IMR-90 (cell line): Measurements from ENCODE around the gene ABHD17C. TPM values are rescaled to one million over a fixed set of nuclear protein-coding genes. Genes with fewer than 3 reads are reported as not detected.

ENCODE experiments used
- ATAC-seq: fragments of 200-7000 bp; cut with Tn5 transposase; 2 replicates; pipeline ENCODE4 v1.9.1; 2020; ENCODE audit warnings: low read depth, mild to moderate bottlenecking, moderate library complexity
- BruUV-seq: library from RNA; stranded (reverse); fragments of 400-500 nt; replicated peaks from 2 replicates; lab custom pipeline; 2021; lab: Mats Ljungman, UMichigan
- CTCF ChIA-PET: fragments of 300-600 bp; formaldehyde crosslinking; extraction: SDS; loops from one replicate; lab custom pipeline; 2021; ENCODE audit warnings: antibody characterized with exemption; lab: Yijun Ruan, JAX
- POLR2A ChIA-PET: fragments of 300-600 bp; sonication (Branson Sonifier 250); formaldehyde crosslinking; loops from one replicate; lab custom pipeline; 2022; ENCODE audit warnings: antibody characterized with exemption; ENCODE audit not compliant: unreplicated experiment; lab: Charles Lee
- DNase-seq: peaks from one replicate; pipeline ENCODE4 v3.0.0; 2013
- H2AFZ ChIP-seq: replicated peaks from 2 replicates; pipeline ENCODE3; 2013; ENCODE audit warnings: low read length, mild to moderate bottlenecking; ENCODE audit not compliant: poor library complexity
- H2AK5ac ChIP-seq: 2 replicates; pipeline ENCODE4 v1.6.1; 2013; ENCODE audit warnings: low read depth, low read length, inconsistent platforms
- H2AK9ac ChIP-seq: replicated peaks from 2 replicates; pipeline ENCODE3; 2013; ENCODE audit warnings: mild to moderate bottlenecking, low read depth, low read length, moderate library complexity; ENCODE audit not compliant: poor library complexity
- H2BK120ac ChIP-seq: 2 replicates; pipeline ENCODE4 v1.6.1; 2013; ENCODE audit warnings: low read depth, low read length, inconsistent platforms
- H2BK15ac ChIP-seq: 3 replicates; pipeline ENCODE4 v1.6.1; 2013; ENCODE audit warnings: low read depth, low read length, inconsistent platforms
- H2BK20ac ChIP-seq: 2 replicates; pipeline ENCODE4 v1.6.1; 2013; ENCODE audit warnings: low read depth, mild to moderate bottlenecking, inconsistent platforms, low read length, moderate library complexity
- H2BK5ac ChIP-seq: 2 replicates; pipeline ENCODE4 v1.6.1; 2013; ENCODE audit warnings: mild to moderate bottlenecking, low read depth, low read length, inconsistent platforms; ENCODE audit not compliant: poor library complexity, severe bottlenecking
- H3K14ac ChIP-seq: replicated peaks from 2 replicates; pipeline ENCODE4 v1.6.1; 2013; ENCODE audit warnings: low read depth, low read length, inconsistent platforms
- H3K18ac ChIP-seq: 2 replicates; pipeline ENCODE4 v1.6.1; 2013; ENCODE audit warnings: low read depth, low read length, control low read depth
- H3K23ac ChIP-seq: 2 replicates; pipeline ENCODE4 v1.6.1; 2013; ENCODE audit warnings: low read depth, low read length, inconsistent platforms
- H3K27ac ChIP-seq: 2 replicates; pipeline ENCODE4 v1.5.1; 2013; ENCODE audit warnings: mild to moderate bottlenecking, control low read depth, low read length; ENCODE audit not compliant: insufficient read depth
- H3K27me3 ChIP-seq: 2 replicates; pipeline ENCODE4 v1.6.1; 2013; ENCODE audit warnings: low read length; ENCODE audit not compliant: control insufficient read depth, insufficient read depth
- H3K36me3 ChIP-seq: 2 replicates; pipeline ENCODE4 v1.6.1; 2013; ENCODE audit warnings: low read length, mixed read lengths; ENCODE audit not compliant: control insufficient read depth, insufficient read depth
- H3K4ac ChIP-seq: 2 replicates; pipeline ENCODE4 v1.6.1; 2013; ENCODE audit warnings: low read depth, low read length, inconsistent platforms
- H3K4me1 ChIP-seq: 2 replicates; pipeline ENCODE4 v1.6.1; 2013; ENCODE audit warnings: low read length, mixed read lengths; ENCODE audit not compliant: control insufficient read depth, insufficient read depth
- H3K4me2 ChIP-seq: 2 replicates; pipeline ENCODE4 v1.6.1; 2013; ENCODE audit warnings: low read depth, mild to moderate bottlenecking, control low read depth, low read length, moderate library complexity
- H3K4me3 ChIP-seq: 2 replicates; pipeline ENCODE4 v1.5.1; 2013; ENCODE audit warnings: low read depth, mild to moderate bottlenecking, control low read depth, low read length, moderate library complexity; ENCODE audit not compliant: insufficient read depth
- H3K56ac ChIP-seq: 2 replicates; pipeline ENCODE4 v1.6.1; 2013; ENCODE audit warnings: low read length, inconsistent platforms; ENCODE audit not compliant: insufficient read depth; ENCODE audit errors: extremely low read depth
- H3K79me1 ChIP-seq, 2 experiments: 2 replicates each; pipeline ENCODE4 v1.6.1; 2013; ENCODE audit warnings: low read length in 2 of 2, inconsistent platforms in 1 of 2, low read depth in 1 of 2
- H3K9ac ChIP-seq: 2 replicates; pipeline ENCODE4 v1.6.1; 2013; ENCODE audit warnings: low read depth, low read length, control low read depth
- H3K9me1 ChIP-seq: 2 replicates; pipeline ENCODE4 v1.6.1; 2013; ENCODE audit warnings: low read length, inconsistent platforms; ENCODE audit not compliant: insufficient read depth
- H3K9me3 ChIP-seq: 2 replicates; pipeline ENCODE4 v1.6.1; 2013; ENCODE audit warnings: low read length; ENCODE audit not compliant: control insufficient read depth, insufficient read depth
- H4K20me1 ChIP-seq: 2 replicates; pipeline ENCODE4 v1.6.1; 2013; ENCODE audit warnings: low read length, inconsistent platforms; ENCODE audit not compliant: insufficient read depth
- H4K5ac ChIP-seq: 2 replicates; pipeline ENCODE4 v1.6.1; 2013; ENCODE audit warnings: mild to moderate bottlenecking, low read depth, low read length, control low read depth
- H4K8ac ChIP-seq, 2 experiments: 2 replicates each; pipeline ENCODE4 v1.6.1; 2013; ENCODE audit warnings: low read depth in 2 of 2, low read length in 2 of 2, control low read depth in 1 of 2, inconsistent platforms in 1 of 2
- H4K91ac ChIP-seq: 2 replicates; pipeline ENCODE4 v1.6.1; 2013; ENCODE audit warnings: low read depth, low read length, inconsistent platforms; ENCODE audit not compliant: insufficient read depth
- BHLHE40 ChIP-seq: fragments of 150-350 bp; IDR thresholded peaks from 2 replicates; pipeline ENCODE4 v1.6.1; 2016; ENCODE audit warnings: mild to moderate bottlenecking, low read depth, low read length
- CEBPB ChIP-seq: IDR thresholded peaks from 2 replicates; pipeline ENCODE4 v1.6.1; 2012; ENCODE audit warnings: low read depth, low read length, improper control_type of control experiment
- CHD1 ChIP-seq: IDR thresholded peaks from 2 replicates; pipeline ENCODE4 v1.6.1; 2012; ENCODE audit warnings: low read depth, low read length, improper control_type of control experiment
- CTCF ChIP-seq: conservative IDR thresholded peaks from 2 replicates; pipeline ENCODE4 v1.5.1; 2012; ENCODE audit warnings: mild to moderate bottlenecking, low read depth, low read length, improper control_type of control experiment
- MAFK ChIP-seq: IDR thresholded peaks from 2 replicates; pipeline ENCODE4 v1.6.1; 2012; ENCODE audit warnings: low read depth, low read length, improper control_type of control experiment
- MAZ ChIP-seq: IDR thresholded peaks from 2 replicates; pipeline ENCODE4 v1.6.1; 2012; ENCODE audit warnings: low read depth, mild to moderate bottlenecking, low read length, improper control_type of control experiment, moderate library complexity, borderline replicate concordance
- MXI1 ChIP-seq: IDR thresholded peaks from 2 replicates; pipeline ENCODE4 v1.6.1; 2012; ENCODE audit warnings: low read depth, mild to moderate bottlenecking, low read length, moderate library complexity, borderline replicate concordance
- NFE2L2 ChIP-seq: fragments of 150-350 bp; IDR thresholded peaks from 2 replicates; pipeline ENCODE4 v1.6.1; 2016; ENCODE audit warnings: low read depth, mild to moderate bottlenecking, low read length
- RAD21 ChIP-seq: IDR thresholded peaks from 2 replicates; pipeline ENCODE4 v1.6.1; 2012; ENCODE audit warnings: low read length, improper control_type of control experiment
- RCOR1 ChIP-seq: IDR thresholded peaks from 2 replicates; pipeline ENCODE4 v1.6.1; 2012; ENCODE audit warnings: mild to moderate bottlenecking, low read length, improper control_type of control experiment; ENCODE audit not compliant: insufficient replicate concordance
- SMC3 ChIP-seq: fragments of 150-350 bp; IDR thresholded peaks from 2 replicates; pipeline ENCODE4 v1.6.1; 2016; ENCODE audit warnings: low read depth, mild to moderate bottlenecking, antibody characterized with exemption, low read length, moderate library complexity
- USF2 ChIP-seq: fragments of 150-350 bp; IDR thresholded peaks from 2 replicates; pipeline ENCODE4 v1.6.1; 2017; ENCODE audit warnings: mild to moderate bottlenecking, antibody characterized with exemption, low read length, low read depth
- WGBS, 2 experiments: methylation state at CpG; one replicate each; pipeline versions ENCODE4 v1.1.5 to v1.1.7; 2013; ENCODE audit warnings: missing lambda C conversion rate in 2 of 2; ENCODE audit not compliant: insufficient read length in 1 of 2; ENCODE audit errors: extremely low coverage in 2 of 2; 5-methylcytosine and 5-hydroxymethylcytosine counted together
- dilution Hi-C: fragments of 300-500 bp; cut with HindIII; formaldehyde crosslinking; loops from one replicate; pipeline ENCODE4 v1.14.3; 2018; ENCODE audit warnings: low sequenced_read_pairs; ENCODE audit not compliant: unreplicated experiment
- in situ Hi-C: fragments of 300-500 bp; cut with MboI; formaldehyde crosslinking; loops from 3 replicates; pipeline ENCODE4 v1.14.3; 2019; ENCODE audit warnings: low sequenced_read_pairs, inconsistent platforms, mixed read lengths
- intact Hi-C: fragments of 100-400 bp; cut with micrococcal nuclease; formaldehyde crosslinking; loops from 2 replicates; pipeline ENCODE4 v1.10.0; 2022
- polyA plus RNA-seq, 3 experiments: library from polyadenylated mRNA; depleted of rRNA; stranded (reverse); fragments of >200 nt; gene quantifications; 2 replicates each; pipeline ENCODE4 v1.2.3, GENCODE V29; 2012; ENCODE audit warnings: low replicate concordance in 1 of 3
- total RNA-seq: library from RNA; depleted of rRNA; stranded (reverse); fragments of >200 nt; gene quantifications from 2 replicates; pipeline ENCODE4 v1.2.3, GENCODE V29; 2012

Gene ABHD17C
- total and polyA plus RNA-seq, 2 of the 4 experiments (the other 2 are of a cell fraction) = 5.4 to 10.3 TPM

GRCh38 chr15:80776420-80777045 is 81.4 kb downstream of the ABHD17C start:
- H3K18ac ChIP-seq = peak overlapping the region; percentile 72
- no TSS peak for BruUV-seq
- peak overlapping the region; percentile 19; the same call in 1 of the 2 replicates for H3K27ac ChIP-seq
- H3K4ac ChIP-seq = peak overlapping the region; percentile 71
- H3K14ac ChIP-seq = peak overlapping the region; percentile 81; the same call in 1 of the 2 replicates
- peak overlapping the region; percentile 79; the same call in 2 of the 3 replicates for H2BK15ac ChIP-seq
- H2BK5ac ChIP-seq = peak overlapping the region; percentile 85
- peak overlapping the region; percentile 90 for H2BK20ac ChIP-seq
- in situ Hi-C loops = loop anchor here (5.0 kb wide), 3 partner anchors 196 to 319 kb away; no protein-coding TSS in a partner anchor
- H2AFZ ChIP-seq = peak overlapping the region; percentile 82
- H3K9ac ChIP-seq = peak overlapping the region; percentile 36; the same call in 1 of the 2 replicates
- H2AK5ac ChIP-seq = peak overlapping the region; percentile 78
- no peaks in the 10 kb centered on the region for H3K9me3 ChIP-seq
- peaks cover 20% of the 10 kb centered on the region for H4K20me1 ChIP-seq
- DNase-seq (peak; percentile 87), ATAC-seq (peak; percentile 4; the same call in 1 of the 2 replicates)
- H3K27me3 ChIP-seq = no peaks in the 10 kb centered on the region
- intact Hi-C loops = loop anchor here (1.0 to 10.0 kb wide), 5 partner anchors 80 to 462 kb away; no protein-coding TSS in a partner anchor
- ChIA-PET CTCF (interaction anchor here (0.6 to 3.6 kb wide), 22 partner anchors 9 to 474 kb away, joined by 3 to 50 read pairs (median 4); partner anchors contain the start of gene ABHD17C), POLR2A (interaction anchor here (0.6 to 1.1 kb wide), 3 partner anchors 114 to 321 kb away, joined by 3 to 5 read pairs (median 3); no protein-coding TSS in a partner anchor)
- H3K9me1 ChIP-seq = no peaks in the 10 kb centered on the region
- H3K4me3 ChIP-seq = no peak overlapping the region
- peaks cover 20% of the 10 kb centered on the region for H3K4me1 ChIP-seq
- WGBS, 2 experiments = no CpG with 5 or more reads among the region's 5 CpGs
- 0 out of 2 replicates have a peak overlapping the region, but pooled peaks have one; percentile 32 for H3K4me2 ChIP-seq
- peak overlapping the region; percentile 35 to 69; a peak in 3 of 4 replicates for H4K8ac ChIP-seq
- H3K23ac ChIP-seq = no peak overlapping the region; the same call in 1 of the 2 replicates
- no peak overlapping the region for H3K56ac ChIP-seq
- peak overlapping the region; percentile 76 for H4K91ac ChIP-seq
- peaks cover 9 to 22% of the 10 kb centered on the region in 2 experiments; a peak in 3 of 4 replicates for H3K79me1 ChIP-seq
- peak overlapping the region; percentile 55; the same call in 1 of the 2 replicates for H4K5ac ChIP-seq
- dilution Hi-C loops = no loop called here
- no peak overlapping the region for H2AK9ac ChIP-seq
- H3K36me3 ChIP-seq = peaks cover 6% of the 10 kb centered on the region; the same call in 1 of the 2 replicates
- H2BK120ac ChIP-seq = peak overlapping the region; percentile 90
- TF ChIP-seq MXI1 = no peak; the same call in 1 of the 2 replicates
- TF ChIP-seq CEBPB = no peak
- peak; percentile 92 for TF ChIP-seq SMC3
- TF ChIP-seq BHLHE40 = no peak
- no peak for TF ChIP-seq USF2
- TF ChIP-seq NFE2L2 = no peak
- TF ChIP-seq RAD21 = peak; percentile 91
- peak; percentile 94 for TF ChIP-seq CTCF
- TF ChIP-seq RCOR1 = no peak
- no peak for TF ChIP-seq MAZ
- no peak for TF ChIP-seq CHD1
- no peak for TF ChIP-seq MAFK
